Panc1 (cell line): ENCODE measurements around the gene TRIM44.

Experiments
- POLR2AphosphoS5 ChIP-seq: IDR thresholded peaks from 2 replicates; pipeline ENCODE4 v1.6.1; 2012; ENCODE audit warnings: mild to moderate bottlenecking, low read depth, low read length, moderate library complexity
- TF ChIP-seq, protein P1 (sequence below): fragments of 450-650 bp; IDR thresholded peaks from 2 replicates; pipeline ENCODE4 v1.5.1; 2017; ENCODE audit warnings: mild to moderate bottlenecking

- TF ChIP-seq, protein P1, sequence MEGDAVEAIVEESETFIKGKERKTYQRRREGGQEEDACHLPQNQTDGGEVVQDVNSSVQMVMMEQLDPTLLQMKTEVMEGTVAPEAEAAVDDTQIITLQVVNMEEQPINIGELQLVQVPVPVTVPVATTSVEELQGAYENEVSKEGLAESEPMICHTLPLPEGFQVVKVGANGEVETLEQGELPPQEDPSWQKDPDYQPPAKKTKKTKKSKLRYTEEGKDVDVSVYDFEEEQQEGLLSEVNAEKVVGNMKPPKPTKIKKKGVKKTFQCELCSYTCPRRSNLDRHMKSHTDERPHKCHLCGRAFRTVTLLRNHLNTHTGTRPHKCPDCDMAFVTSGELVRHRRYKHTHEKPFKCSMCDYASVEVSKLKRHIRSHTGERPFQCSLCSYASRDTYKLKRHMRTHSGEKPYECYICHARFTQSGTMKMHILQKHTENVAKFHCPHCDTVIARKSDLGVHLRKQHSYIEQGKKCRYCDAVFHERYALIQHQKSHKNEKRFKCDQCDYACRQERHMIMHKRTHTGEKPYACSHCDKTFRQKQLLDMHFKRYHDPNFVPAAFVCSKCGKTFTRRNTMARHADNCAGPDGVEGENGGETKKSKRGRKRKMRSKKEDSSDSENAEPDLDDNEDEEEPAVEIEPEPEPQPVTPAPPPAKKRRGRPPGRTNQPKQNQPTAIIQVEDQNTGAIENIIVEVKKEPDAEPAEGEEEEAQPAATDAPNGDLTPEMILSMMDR = no peak
- no peak for TF ChIP-seq POLR2AphosphoS5
Measured at GRCh38 chr11:35680506-35680905, 17.9 kb downstream of the TRIM44 start.
